ENCODE results near the gene GPALPP1.

DNA sequence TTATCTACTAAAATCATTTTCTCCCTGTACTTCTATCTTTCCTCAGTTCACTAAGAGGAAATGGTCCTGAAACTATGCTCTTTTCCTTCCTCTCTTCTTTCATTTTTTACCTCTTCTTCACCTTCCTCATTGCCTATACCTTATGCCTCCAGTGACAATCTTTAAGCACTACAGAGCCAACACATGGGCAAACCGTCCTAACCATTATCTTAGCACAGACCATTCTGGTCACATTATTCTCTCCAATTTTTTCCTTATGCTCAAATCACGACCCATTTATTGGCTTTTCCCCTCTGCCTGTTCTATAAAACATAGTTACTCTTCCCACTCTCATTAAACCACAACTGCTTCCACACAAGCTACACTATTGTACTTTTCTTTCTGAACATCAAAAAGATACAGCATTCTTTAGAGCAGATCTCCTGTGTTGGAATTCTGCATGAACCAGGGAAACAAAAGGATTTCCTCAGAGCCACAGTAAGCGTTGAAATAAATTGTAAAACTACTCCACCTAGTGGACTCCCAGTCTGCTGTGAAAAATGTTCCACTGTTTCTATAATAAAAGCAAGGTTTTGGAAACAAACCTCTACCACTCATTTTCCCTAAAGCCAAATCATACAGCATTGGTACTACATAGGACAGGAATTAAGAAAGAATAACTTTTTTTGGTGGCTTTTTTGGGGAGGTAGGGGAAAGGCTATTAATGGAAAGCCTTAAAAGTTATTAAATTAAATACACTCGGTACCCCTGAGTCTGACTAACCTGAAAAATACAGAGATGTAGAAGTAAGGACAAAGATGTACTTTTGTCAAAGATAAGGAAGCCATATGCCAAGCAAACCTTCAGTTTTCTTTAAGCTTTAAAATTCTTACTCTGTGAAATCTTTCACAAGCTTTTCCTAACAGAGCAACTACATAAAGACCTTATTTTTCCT, 19.5 kb upstream of the GPALPP1 start:
- TF ChIP-seq, protein P1, sequence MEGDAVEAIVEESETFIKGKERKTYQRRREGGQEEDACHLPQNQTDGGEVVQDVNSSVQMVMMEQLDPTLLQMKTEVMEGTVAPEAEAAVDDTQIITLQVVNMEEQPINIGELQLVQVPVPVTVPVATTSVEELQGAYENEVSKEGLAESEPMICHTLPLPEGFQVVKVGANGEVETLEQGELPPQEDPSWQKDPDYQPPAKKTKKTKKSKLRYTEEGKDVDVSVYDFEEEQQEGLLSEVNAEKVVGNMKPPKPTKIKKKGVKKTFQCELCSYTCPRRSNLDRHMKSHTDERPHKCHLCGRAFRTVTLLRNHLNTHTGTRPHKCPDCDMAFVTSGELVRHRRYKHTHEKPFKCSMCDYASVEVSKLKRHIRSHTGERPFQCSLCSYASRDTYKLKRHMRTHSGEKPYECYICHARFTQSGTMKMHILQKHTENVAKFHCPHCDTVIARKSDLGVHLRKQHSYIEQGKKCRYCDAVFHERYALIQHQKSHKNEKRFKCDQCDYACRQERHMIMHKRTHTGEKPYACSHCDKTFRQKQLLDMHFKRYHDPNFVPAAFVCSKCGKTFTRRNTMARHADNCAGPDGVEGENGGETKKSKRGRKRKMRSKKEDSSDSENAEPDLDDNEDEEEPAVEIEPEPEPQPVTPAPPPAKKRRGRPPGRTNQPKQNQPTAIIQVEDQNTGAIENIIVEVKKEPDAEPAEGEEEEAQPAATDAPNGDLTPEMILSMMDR (conservative IDR thresholded peaks at IDR 0.05; ENCODE audit: low read depth, low read length): peak; percentile 87
- TF ChIP-seq RCOR1 (IDR thresholded peaks at IDR 0.05; ENCODE audit: insufficient replicate concordance, low read length): no peak
- no peak for TF ChIP-seq USF2 (IDR thresholded peaks at IDR 0.05; ENCODE audit: low read depth, low read length)
- no peak for TF ChIP-seq POLR2A (IDR thresholded peaks at IDR 0.05; ENCODE audit: low read depth, low read length)

All from IMR-90 (cell line).